B cell (primary cell): ENCODE results near the gene FUBP3.

Experiments used
- CTCF ChIP-seq: fragments of 200-600 bp; IDR thresholded peaks from one replicate; pipeline ENCODE4 v1.8.0; 2022; ENCODE audit warnings: antibody characterized with exemption, mild to moderate bottlenecking
- EZH2 ChIP-seq: IDR thresholded peaks from 2 replicates; pipeline ENCODE4 v1.6.1; 2012; ENCODE audit warnings: borderline replicate concordance, low read depth, mild to moderate bottlenecking, moderate library complexity, low read length; ENCODE audit not compliant: insufficient read depth, poor library complexity, severe bottlenecking

GRCh38 chr9:130651752-130652151 is 72.4 kb downstream of the FUBP3 start:
- TF ChIP-seq CTCF: no peak
- TF ChIP-seq EZH2: no peak
